SK-N-MC (cell line): ENCODE results near the gene TBRG4.

Experiments
- EZH2 ChIP-seq: fragments of 200-600 bp; sonication (generic); IDR thresholded peaks from one replicate; pipeline ENCODE4 v1.6.1; 2017; ENCODE audit warnings: antibody characterized with exemption
- POLR2AphosphoS5 ChIP-seq: IDR thresholded peaks from 2 replicates; pipeline ENCODE4 v1.6.1; 2012; ENCODE audit warnings: mild to moderate bottlenecking, low read depth, low read length, borderline replicate concordance

- TF ChIP-seq POLR2AphosphoS5, result no peak
- TF ChIP-seq EZH2, result no peak
Measured at GRCh38 chr7:45147858-45148652, 36.6 kb upstream of the TBRG4 start.
